Ectodermal cell (in vitro differentiated cells): ENCODE results near the gene C19orf47.
"Not testable (repeated sequence)": the region's sequence is repeated elsewhere in the genome, so short reads cannot be mapped to it uniquely, and the experiment has no call there.

Source experiments
- H3K27ac ChIP-seq: 2 replicates; pipeline ENCODE4 v1.7.0; 2013; ENCODE audit warnings: mild to moderate bottlenecking, low read depth, low read length; ENCODE audit not compliant: insufficient read depth, poor library complexity, severe bottlenecking
- H3K27me3 ChIP-seq: 2 replicates; pipeline ENCODE4 v1.7.0; 2013; ENCODE audit warnings: mild to moderate bottlenecking, low read length; ENCODE audit not compliant: insufficient read depth, control insufficient read depth, poor library complexity, severe bottlenecking
- H3K36me3 ChIP-seq: one replicate; pipeline ENCODE4 v1.7.0; 2013; ENCODE audit warnings: low read length; ENCODE audit not compliant: control insufficient read depth, insufficient read depth
- H3K4me1 ChIP-seq: one replicate; pipeline ENCODE4 v1.7.0; 2013; ENCODE audit warnings: low read length; ENCODE audit not compliant: control insufficient read depth, insufficient read depth
- H3K4me3 ChIP-seq: 2 replicates; pipeline ENCODE4 v1.7.0; 2013; ENCODE audit warnings: low read depth, low read length, control low read depth; ENCODE audit not compliant: insufficient read depth
- H3K9me3 ChIP-seq: 2 replicates; pipeline ENCODE4 v1.7.0; 2013; ENCODE audit warnings: mild to moderate bottlenecking, low read length, moderate library complexity; ENCODE audit not compliant: control insufficient read depth
- WGBS, 2 experiments: methylation state at CpG; one replicate each; pipeline ENCODE4 v1.1.7; 2013; ENCODE audit warnings: missing lambda C conversion rate in 2 of 2; 5-methylcytosine and 5-hydroxymethylcytosine counted together

Gene C19orf47

DNA sequence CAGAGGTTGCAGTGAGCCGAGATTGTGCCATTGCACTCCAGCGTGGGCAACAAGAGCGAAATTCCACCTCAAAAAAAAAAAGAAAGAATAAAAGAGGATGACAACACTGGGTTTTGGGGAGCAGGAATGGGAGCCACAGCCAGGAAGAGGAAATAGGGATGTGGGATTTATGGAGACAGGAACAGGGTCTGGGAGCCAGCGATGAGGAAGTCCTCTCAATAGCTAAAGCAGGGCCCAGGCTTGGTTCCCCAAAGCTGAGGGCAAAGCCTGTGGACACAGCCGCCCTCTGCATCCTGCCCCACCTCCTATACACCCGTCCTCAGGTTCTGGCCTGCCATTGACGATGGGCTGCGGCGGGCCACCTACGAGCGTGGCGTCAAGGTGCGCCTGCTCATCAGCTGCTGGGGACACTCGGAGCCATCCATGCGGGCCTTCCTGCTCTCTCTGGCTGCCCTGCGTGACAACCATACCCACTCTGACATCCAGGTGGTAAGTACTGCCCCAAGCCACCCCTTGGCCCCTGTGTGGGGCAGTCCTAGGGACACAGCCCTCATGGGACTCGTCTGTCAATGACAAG is 28.2 kb upstream of the C19orf47 start:
- H3K36me3 ChIP-seq: peaks cover 22% of the 10 kb centered on the region
- H3K9me3 ChIP-seq: no peaks in the 10 kb centered on the region
- H3K4me3 ChIP-seq: no peak overlapping the region
- WGBS, 2 experiments: 92 to 95% methylated on average over 17 of the region's 17 CpGs
- no peak overlapping the region for H3K27ac ChIP-seq
- H3K27me3 ChIP-seq: no peaks in the 10 kb centered on the region
- no peaks in the 10 kb centered on the region for H3K4me1 ChIP-seq

DNA sequence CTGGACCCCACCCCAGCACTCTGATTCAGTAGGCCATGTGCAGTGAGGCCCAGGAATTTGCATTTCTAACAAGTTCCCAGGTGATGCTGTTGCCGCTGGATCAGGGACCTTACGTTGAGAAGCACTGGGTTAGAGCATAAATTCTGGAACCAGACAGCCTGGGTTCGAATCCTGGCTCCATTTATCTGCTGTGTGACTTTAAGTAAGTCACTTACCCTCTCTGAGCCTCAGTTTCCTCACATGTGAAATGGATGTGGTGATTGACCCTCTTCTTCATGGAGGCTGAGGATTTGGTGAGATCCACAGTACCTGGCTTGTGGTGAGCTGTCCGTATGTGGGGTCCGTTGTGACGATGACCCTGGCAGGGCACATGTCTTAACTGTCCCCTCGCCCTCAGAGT is 25.9 kb upstream of the C19orf47 start:
- Histone ChIP-seq H3K27ac (no peak overlapping the region), H3K4me1 (no peaks in the 10 kb centered on the region), H3K9me3 (no peaks in the 10 kb centered on the region), H3K27me3 (no peaks in the 10 kb centered on the region), H3K4me3 (no peak overlapping the region), H3K36me3 (peaks cover 28% of the 10 kb centered on the region)
- WGBS, 2 experiments: 94 to 96% methylated on average over 7 of the region's 7 CpGs

DNA sequence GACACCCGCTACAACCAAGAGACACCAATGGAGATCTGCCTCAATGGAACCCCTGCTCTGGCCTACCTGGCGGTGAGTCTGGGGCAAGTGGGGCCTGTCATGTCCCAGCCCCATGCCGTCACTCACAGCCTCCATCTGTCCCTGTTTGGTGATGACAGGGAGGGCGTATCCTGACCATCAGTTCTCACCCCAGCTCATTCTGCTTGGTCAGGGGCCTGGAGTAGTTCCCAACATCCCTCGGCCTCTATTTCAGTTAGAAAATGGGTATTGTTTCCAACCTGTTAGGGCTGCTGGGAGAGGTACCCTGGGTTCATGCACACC is 23.6 kb upstream of the C19orf47 start:
- H3K36me3 ChIP-seq: peaks cover 26% of the 10 kb centered on the region
- 94 to 95% methylated on average over 5 of the region's 5 CpGs for WGBS, 2 experiments
- H3K4me3 ChIP-seq: no peak overlapping the region
- H3K27ac ChIP-seq: no peak overlapping the region
- H3K9me3 ChIP-seq: no peaks in the 10 kb centered on the region
- no peaks in the 10 kb centered on the region for H3K27me3 ChIP-seq
- no peaks in the 10 kb centered on the region for H3K4me1 ChIP-seq

DNA sequence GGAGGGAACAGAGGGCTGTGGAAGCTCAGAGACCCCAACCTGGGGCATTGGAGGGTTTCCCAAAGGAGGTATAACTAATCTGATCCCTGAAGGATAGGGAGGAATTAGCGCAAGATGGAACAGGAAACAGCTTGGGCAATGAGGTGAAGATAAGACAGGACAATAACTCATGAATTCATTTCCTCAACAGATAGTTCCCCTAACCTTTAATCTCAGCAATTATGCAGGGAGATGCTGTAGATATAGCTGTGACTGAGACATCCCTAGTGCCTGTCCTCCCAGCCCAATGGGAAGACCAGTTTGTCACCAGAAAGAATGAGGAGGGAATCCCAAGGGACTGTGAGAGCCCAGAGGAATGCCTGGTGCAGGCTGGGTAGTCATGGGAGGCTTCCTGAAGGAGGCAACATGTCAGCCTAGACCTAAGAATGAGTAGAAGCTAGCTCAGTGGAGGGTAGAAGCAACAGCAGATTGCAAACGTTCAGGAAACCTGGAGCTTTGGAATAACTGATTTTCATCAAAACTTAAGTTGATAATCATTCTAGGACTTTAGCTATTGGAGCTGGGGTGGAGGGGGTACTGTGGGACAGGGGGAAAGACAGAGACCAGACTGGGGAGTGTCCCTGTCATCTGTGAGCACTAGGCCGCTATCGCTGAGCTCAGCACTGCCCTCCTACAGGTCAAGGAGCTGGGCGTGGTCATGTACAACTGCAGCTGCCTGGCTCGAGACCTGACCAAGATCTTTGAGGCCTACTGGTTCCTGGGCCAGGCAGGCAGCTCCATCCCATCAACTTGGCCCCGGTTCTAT is 23.0 kb upstream of the C19orf47 start:
- H3K9me3 ChIP-seq: no peaks in the 10 kb centered on the region
- WGBS, 2 experiments: 93 to 97% methylated on average over 7 of the region's 7 CpGs
- H3K4me1 ChIP-seq: no peaks in the 10 kb centered on the region
- H3K4me3 ChIP-seq: no peak overlapping the region
- H3K27me3 ChIP-seq: no peaks in the 10 kb centered on the region
- no peak overlapping the region for H3K27ac ChIP-seq
- H3K36me3 ChIP-seq: peaks cover 22% of the 10 kb centered on the region

DNA sequence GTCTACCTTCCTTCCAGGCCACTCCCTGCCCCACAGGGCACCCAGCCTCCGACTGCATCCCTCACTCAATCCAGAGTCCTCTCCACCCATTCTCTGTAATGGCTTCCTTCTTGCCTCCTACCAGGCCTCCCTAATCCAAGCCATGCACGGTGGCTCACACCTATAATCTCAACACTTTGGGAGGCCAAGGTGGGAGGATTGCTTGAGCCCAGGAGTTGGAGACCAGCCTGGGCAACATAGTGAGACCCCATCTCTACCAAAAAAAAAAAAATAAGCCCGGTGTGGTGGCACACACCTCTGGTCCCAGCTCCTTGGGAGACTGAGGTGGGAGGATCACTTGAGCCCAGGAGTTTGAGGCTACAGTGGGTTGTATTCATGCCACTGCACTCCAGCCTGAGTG is 22.1 kb upstream of the C19orf47 start:
- H3K36me3 ChIP-seq: peaks cover 22% of the 10 kb centered on the region
- WGBS, 2 experiments: 88 to 91% methylated on average over 3 of the region's 3 CpGs

DNA sequence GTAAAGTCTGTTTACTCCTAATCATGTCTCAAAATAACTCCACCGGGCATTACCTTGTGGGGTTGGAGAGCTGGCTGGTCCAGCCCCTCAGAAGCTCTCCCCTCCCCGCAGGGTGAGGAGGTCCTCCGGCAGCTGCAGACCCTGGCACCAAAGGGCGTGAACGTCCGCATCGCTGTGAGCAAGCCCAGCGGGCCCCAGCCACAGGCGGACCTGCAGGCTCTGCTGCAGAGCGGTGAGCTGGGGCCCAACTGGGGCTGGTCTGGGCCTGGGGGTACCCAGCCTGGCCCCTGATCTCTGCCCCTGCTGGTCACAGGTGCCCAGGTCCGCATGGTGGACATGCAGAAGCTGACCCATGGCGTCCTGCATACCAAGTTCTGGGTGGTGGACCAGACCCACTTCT is 21.6 kb upstream of the C19orf47 start:
- H3K27me3 ChIP-seq: no peaks in the 10 kb centered on the region
- H3K4me3 ChIP-seq: no peak overlapping the region
- H3K27ac ChIP-seq: no peak overlapping the region
- no peaks in the 10 kb centered on the region for H3K4me1 ChIP-seq
- H3K36me3 ChIP-seq: peaks cover 22% of the 10 kb centered on the region
- H3K9me3 ChIP-seq: no peaks in the 10 kb centered on the region
- 96% methylated on average over 12 of the region's 12 CpGs for WGBS, 2 experiments

More for the DNA sequence above, 22.1 kb upstream of the C19orf47 start:
- H3K4me3 ChIP-seq, H3K4me1 ChIP-seq, H3K27ac ChIP-seq, H3K9me3 ChIP-seq, H3K27me3 ChIP-seq: not testable (repeated sequence)

DNA sequence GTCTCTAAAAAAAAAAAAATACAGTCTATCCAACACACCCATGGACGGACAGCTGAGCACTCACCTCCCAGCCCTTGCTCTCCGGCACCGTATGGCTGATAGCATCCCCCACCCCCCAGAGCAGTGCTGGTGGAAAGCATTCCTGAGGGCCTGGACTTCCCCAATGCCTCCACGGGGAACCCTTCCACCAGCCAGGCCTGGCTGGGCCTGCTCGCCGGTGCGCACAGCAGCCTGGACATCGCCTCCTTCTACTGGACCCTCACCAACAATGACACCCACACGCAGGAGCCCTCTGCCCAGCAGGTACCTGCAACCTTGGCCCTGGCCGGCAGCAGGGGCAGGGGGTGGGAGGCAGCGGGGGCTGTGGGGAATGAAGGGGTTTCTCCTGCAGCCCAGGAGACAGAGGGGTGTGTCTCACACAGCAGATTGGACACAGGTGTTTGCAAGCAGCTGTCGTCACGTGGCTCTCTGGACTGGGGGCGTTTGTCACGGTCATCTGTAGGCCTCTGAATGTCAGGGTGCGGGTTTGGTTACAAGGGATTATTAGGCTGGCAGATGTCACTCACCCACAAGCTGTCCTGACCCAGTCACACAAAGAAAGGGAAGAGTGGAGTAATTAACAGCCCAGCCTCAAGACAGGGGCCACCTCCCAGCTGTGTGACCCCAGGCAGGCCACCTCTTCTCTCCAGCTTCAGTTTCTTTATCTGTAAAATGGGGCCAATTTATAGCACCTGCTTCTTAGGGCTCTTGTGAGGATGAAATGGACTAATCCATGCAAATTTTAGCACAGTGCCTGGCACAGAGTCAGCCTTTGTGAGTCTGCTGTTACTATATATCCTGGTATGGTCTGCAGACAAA is 19.6 kb upstream of the C19orf47 start:
- Histone ChIP-seq H3K36me3 (peaks cover 12% of the 10 kb centered on the region), H3K27ac (no peak overlapping the region)
- WGBS, 2 experiments: 86 to 87% methylated on average over 16 of the region's 16 CpGs

DNA sequence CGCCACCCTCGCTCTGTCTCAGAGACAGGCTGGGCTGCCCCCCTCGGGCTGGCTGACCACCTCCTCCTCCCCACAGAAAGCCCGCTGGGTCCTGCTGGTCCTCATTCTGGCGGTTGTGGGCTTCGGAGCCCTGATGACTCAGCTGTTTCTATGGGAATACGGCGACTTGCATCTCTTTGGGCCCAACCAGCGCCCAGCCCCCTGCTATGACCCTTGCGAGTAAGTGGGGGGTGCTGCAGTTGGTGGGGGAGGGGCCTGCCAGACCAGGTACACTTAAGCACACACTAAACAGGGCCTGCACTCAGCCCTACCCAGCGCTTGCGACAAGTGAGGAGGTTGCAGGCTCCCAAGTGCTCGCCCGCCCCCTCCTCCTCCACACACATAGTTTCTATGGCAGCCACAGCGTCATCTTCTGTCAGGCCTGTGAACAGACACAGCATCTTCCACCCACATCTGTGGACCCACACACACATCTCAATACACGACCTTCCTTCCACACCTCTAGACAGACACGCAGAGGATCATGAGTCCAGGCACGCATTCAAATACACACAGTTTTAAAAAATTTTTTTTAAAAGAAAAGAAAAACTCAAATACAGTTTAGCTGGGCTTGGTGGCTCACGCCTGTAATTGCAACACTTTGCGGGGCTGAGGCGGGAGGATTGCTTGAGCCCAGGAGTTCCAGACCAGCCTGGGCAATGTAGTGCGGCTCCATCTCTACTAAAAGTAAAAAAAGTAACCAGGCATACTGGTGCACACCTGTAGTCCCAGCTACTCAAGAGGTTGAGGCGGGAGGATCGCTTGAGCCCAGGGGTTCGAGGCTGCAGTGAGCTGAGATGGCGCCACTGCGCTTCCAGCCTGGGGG is 18.7 kb upstream of the C19orf47 start:
- WGBS, 2 experiments: 39 to 43% methylated on average over 27 of the region's 27 CpGs
- H3K27me3 ChIP-seq: no peaks in the 10 kb centered on the region
- H3K36me3 ChIP-seq: peaks cover 12% of the 10 kb centered on the region
- H3K4me3 ChIP-seq: peak overlapping the region; percentile 45
- no peak overlapping the region for H3K27ac ChIP-seq
- H3K4me1 ChIP-seq: no peaks in the 10 kb centered on the region
- H3K9me3 ChIP-seq: no peaks in the 10 kb centered on the region

More for the DNA sequence above, 19.6 kb upstream of the C19orf47 start:
- H3K4me3 ChIP-seq: no peak overlapping the region
- H3K9me3 ChIP-seq: no peaks in the 10 kb centered on the region
- no peaks in the 10 kb centered on the region for H3K4me1 ChIP-seq
- no peaks in the 10 kb centered on the region for H3K27me3 ChIP-seq

DNA sequence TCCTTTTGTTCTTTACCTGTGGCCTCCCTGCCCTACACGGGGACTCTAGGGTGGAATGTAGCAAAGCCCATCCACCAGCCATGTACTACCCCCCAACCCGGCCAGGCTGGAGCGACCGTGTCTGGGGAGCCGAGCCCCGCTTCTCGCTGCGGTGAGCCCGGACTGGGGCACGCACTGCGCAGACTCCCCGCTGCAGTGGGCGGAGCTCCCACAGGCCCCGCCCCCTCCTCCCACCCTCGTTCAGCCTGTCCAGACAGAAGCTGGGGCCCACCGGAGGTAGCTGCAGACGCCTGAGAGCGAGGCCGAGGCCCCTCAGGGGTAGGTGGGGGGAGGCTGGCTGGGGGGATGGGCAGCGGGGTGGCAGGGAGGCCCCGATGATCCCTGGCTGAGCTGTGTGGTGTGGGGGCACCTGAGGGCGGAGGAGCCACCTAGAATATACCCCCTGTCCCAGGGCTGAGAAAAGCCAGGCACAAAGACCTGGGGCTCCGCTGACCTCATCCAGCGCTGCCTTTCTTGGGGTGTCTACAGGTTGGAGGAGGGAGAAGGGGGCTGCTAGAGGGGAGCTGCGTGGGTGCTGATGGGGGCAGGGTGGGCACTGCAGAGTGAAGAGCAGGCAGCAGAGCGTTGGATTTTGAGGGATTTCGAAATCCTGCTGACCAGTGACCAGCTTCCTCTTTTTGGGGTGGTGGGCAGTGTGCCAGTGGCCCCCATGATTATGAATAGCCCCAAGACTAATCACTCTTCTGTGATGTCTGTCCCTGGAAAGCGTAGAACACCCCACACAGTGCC is 17.6 kb upstream of the C19orf47 start:
- Histone ChIP-seq H3K9me3 (no peaks in the 10 kb centered on the region), H3K36me3 (peaks cover 12% of the 10 kb centered on the region), H3K27me3 (no peaks in the 10 kb centered on the region), H3K27ac (no peak overlapping the region), H3K4me1 (no peaks in the 10 kb centered on the region), H3K4me3 (peak overlapping the region; percentile 45)
- 4 to 6% methylated on average over 28 of the region's 28 CpGs for WGBS, 2 experiments
